ENCODE measurements around the gene EEA1.

The EEA1 gene

GRCh38 chr12:92930421-92930820 is 1.3 kb upstream of the EEA1 start:
- TF ChIP-seq TARDBP (IDR thresholded peaks at IDR 0.05) (no peak), ZNF384 (IDR thresholded peaks at IDR 0.05) (no peak), ELF4 (IDR thresholded peaks at IDR 0.05) (no peak), LEF1 (IDR thresholded peaks at IDR 0.05; ENCODE audit: borderline replicate concordance) (no peak), CTBP1 (IDR thresholded peaks at IDR 0.05; ENCODE audit: borderline replicate concordance) (no peak), FOXK2 (IDR thresholded peaks at IDR 0.05) (no peak), L3MBTL2 (conservative IDR thresholded peaks at IDR 0.05) (no peak), BHLHE40 (IDR thresholded peaks at IDR 0.05; ENCODE audit: borderline replicate concordance) (no peak), SUZ12 (IDR thresholded peaks at IDR 0.05) (no peak), FOXM1 (IDR thresholded peaks at IDR 0.05; ENCODE audit: borderline replicate concordance) (no peak), PKNOX1 (IDR thresholded peaks at IDR 0.05) (no peak)
- ChIA-PET POLR2A (interaction anchor here (1.3 kb wide), 1 partner anchor 97 kb away, joined by 3 read pairs; no protein-coding TSS in a partner anchor), CTCF (interaction anchor here (1.0 kb wide), 1 partner anchor 145 kb away, joined by 3 read pairs; no protein-coding TSS in a partner anchor)
- DNase-seq (ENCODE audit: extremely low spot score) = no peak

GRCh38 chr12:92929983-92930382 is 888 bp upstream of the EEA1 start:
- CTCF ChIA-PET = interaction anchor here (1.0 kb wide), 1 partner anchor 144 kb away, joined by 3 read pairs; no protein-coding TSS in a partner anchor
- POLR2A ChIA-PET = interaction anchor here (1.3 kb wide), 2 partner anchors 96 to 144 kb away, joined by 3 read pairs; no protein-coding TSS in a partner anchor
- TF ChIP-seq FOXM1 (IDR thresholded peaks at IDR 0.05; ENCODE audit: borderline replicate concordance) (no peak), L3MBTL2 (conservative IDR thresholded peaks at IDR 0.05) (no peak), ZNF384 (IDR thresholded peaks at IDR 0.05) (peak; percentile 84)
- no peak for DNase-seq (ENCODE audit: extremely low spot score)

GRCh38 chr12:92928421-92928961 is 604 bp downstream of the EEA1 start:
- TF ChIP-seq FOXA1 (IDR thresholded peaks at IDR 0.05) = no peak
- no peak for TF ChIP-seq BHLHE40 (IDR thresholded peaks at IDR 0.05; ENCODE audit: borderline replicate concordance)
- TF ChIP-seq FOXM1 (IDR thresholded peaks at IDR 0.05; ENCODE audit: borderline replicate concordance) = no peak
- no peak for TF ChIP-seq ELF4 (IDR thresholded peaks at IDR 0.05)
- TF ChIP-seq TARDBP (IDR thresholded peaks at IDR 0.05) = no peak
- no peak for TF ChIP-seq LEF1 (IDR thresholded peaks at IDR 0.05; ENCODE audit: borderline replicate concordance)
- no peak for TF ChIP-seq SP1 (IDR thresholded peaks at IDR 0.05)
- TF ChIP-seq HDGF (IDR thresholded peaks at IDR 0.05; ENCODE audit: borderline replicate concordance) = no peak
- no peak for TF ChIP-seq L3MBTL2 (conservative IDR thresholded peaks at IDR 0.05)
- no peak for TF ChIP-seq NFRKB (IDR thresholded peaks at IDR 0.05)
- TF ChIP-seq CTBP1 (IDR thresholded peaks at IDR 0.05; ENCODE audit: borderline replicate concordance) = no peak
- no peak for TF ChIP-seq FOXK2 (IDR thresholded peaks at IDR 0.05)
- peak; percentile 39 for DNase-seq (ENCODE audit: extremely low spot score)
- POLR2A ChIA-PET = interaction anchor here (1.3 to 1.4 kb wide), 3 partner anchors 14 to 143 kb away, joined by 3 to 4 read pairs (median 3); no protein-coding TSS in a partner anchor
- CTCF ChIA-PET = interaction anchor here (1.3 kb wide), 1 partner anchor 101 kb away, joined by 3 read pairs; no protein-coding TSS in a partner anchor

GRCh38 chr12:92927436-92928281 is 1.4 kb downstream of the EEA1 start:
- ChIA-PET CTCF (interaction anchor here (0.9 to 1.3 kb wide), 4 partner anchors 16 to 477 kb away, joined by 3 to 7 read pairs (median 3); no protein-coding TSS in a partner anchor), POLR2A (interaction anchor here (1.0 kb wide), 2 partner anchors 42 to 449 kb away, joined by 3 read pairs; no protein-coding TSS in a partner anchor)
- no peak for DNase-seq (ENCODE audit: extremely low spot score)
- TF ChIP-seq HDGF (IDR thresholded peaks at IDR 0.05; ENCODE audit: borderline replicate concordance) (no peak), PKNOX1 (IDR thresholded peaks at IDR 0.05) (peak; percentile 9; the same call in 1 of the 2 replicates)

- ChIA-PET CTCF (interaction anchor here (0.9 to 1.3 kb wide), 5 partner anchors 11 to 477 kb away, joined by 3 to 7 read pairs (median 3); no protein-coding TSS in a partner anchor), POLR2A (interaction anchor here (1.0 kb wide), 2 partner anchors 41 to 450 kb away, joined by 3 read pairs; no protein-coding TSS in a partner anchor)
- DNase-seq (ENCODE audit: extremely low spot score) = no peak
- TF ChIP-seq BHLHE40 (IDR thresholded peaks at IDR 0.05; ENCODE audit: borderline replicate concordance) (no peak), ZNF384 (IDR thresholded peaks at IDR 0.05) (no peak), ELF4 (IDR thresholded peaks at IDR 0.05) (no peak), FOXA1 (IDR thresholded peaks at IDR 0.05) (no peak), CTBP1 (IDR thresholded peaks at IDR 0.05; ENCODE audit: borderline replicate concordance) (no peak)
Measured at GRCh38 chr12:92927055-92927435, 2.0 kb downstream of the EEA1 start.

GRCh38 chr12:92926549-92926948 is 2.5 kb downstream of the EEA1 start:
- POLR2A ChIA-PET = interaction anchor here (1.0 kb wide), 1 partner anchor 450 kb away, joined by 3 read pairs; no protein-coding TSS in a partner anchor

More at GRCh38 chr12:92926549-92926948, 2.5 kb downstream of the EEA1 start:
- CTCF ChIA-PET = interaction anchor here (1.0 to 1.2 kb wide), 3 partner anchors 11 to 478 kb away, joined by 3 to 7 read pairs (median 3); no protein-coding TSS in a partner anchor
- no peak for TF ChIP-seq TARDBP (IDR thresholded peaks at IDR 0.05)
- no peak for TF ChIP-seq PKNOX1 (IDR thresholded peaks at IDR 0.05)
- no peak for DNase-seq (ENCODE audit: extremely low spot score)

All from HEK293T (cell line).